H1 (cell line): ENCODE measurements around the gene C2. TPM values are rescaled to one million over a fixed set of nuclear protein-coding genes. Genes with fewer than 3 reads are reported as not detected.

Experiments used
- CBX8 ChIP-seq: fragments of 300-800, 300-1000 bp; sonication (generic); IDR thresholded peaks from 2 replicates; pipeline ENCODE4 v1.7.1; 2016; ENCODE audit warnings: low read depth, low read length, borderline replicate concordance
- CTBP2 ChIP-seq: IDR thresholded peaks from 2 replicates; pipeline ENCODE4 v1.7.0; 2011; ENCODE audit warnings: borderline replicate concordance, mild to moderate bottlenecking, moderate library complexity, mixed read lengths, low read length; ENCODE audit not compliant: insufficient read depth, insufficient read length
- HDAC2 ChIP-seq, 2 experiments: fragments of 300-600 bp in 1 of 2; sonication (generic) in 1 of 2; IDR thresholded peaks; 2 replicates each; pipeline ENCODE4 v1.6.1; 2011 to 2012; ENCODE audit warnings: low read depth in 2 of 2, low read length in 2 of 2, mild to moderate bottlenecking in 2 of 2, moderate library complexity in 2 of 2, borderline replicate concordance in 1 of 2, inconsistent platforms in 1 of 2
- POLR2AphosphoS5 ChIP-seq: IDR thresholded peaks from 2 replicates; pipeline ENCODE4 v1.6.1; 2011; ENCODE audit warnings: low read depth, low read length
- RBBP5 ChIP-seq: IDR thresholded peaks from 2 replicates; pipeline ENCODE4 v1.7.1; 2012; ENCODE audit warnings: low read depth, mild to moderate bottlenecking, inconsistent platforms, low read length, moderate library complexity, borderline replicate concordance
- RNF2 ChIP-seq: fragments of 200-900, 300-1000 bp; sonication (generic); IDR thresholded peaks from 2 replicates; pipeline ENCODE4 v1.7.1; 2016; ENCODE audit warnings: borderline replicate concordance, low read depth, mild to moderate bottlenecking, antibody characterized with exemption, low read length; ENCODE audit not compliant: poor library complexity, severe bottlenecking; ENCODE audit errors: missing control alignments
- TBP ChIP-seq: IDR thresholded peaks from 2 replicates; pipeline ENCODE4 v1.6.1; 2011; ENCODE audit warnings: low read depth, low read length, improper control_type of control experiment
- polyA plus RNA-seq, 7 experiments: library from polyadenylated mRNA; depleted of rRNA in 3 of 7; stranded (reverse) in 5 of 7; unstranded in 2 of 7; fragments of >200 nt in 5 of 7; fragments of 200-250 nt in 2 of 7; gene quantifications; 1 replicate in 5 of 7; 2 replicates in 1 of 7; 4 replicates in 1 of 7; pipeline versions ENCODE4 v1.2.1 to v1.2.3, GENCODE V29; 2011 to 2013; ENCODE audit warnings: missing spikeins in 2 of 7, mixed read lengths in 2 of 7
- total RNA-seq: library from RNA; stranded (reverse); fragmentation: NEBNext Ultra II Directional; extraction: Animal tissue kit (Norgen Biotek cat#: 25700); gene quantifications from 2 replicates; pipeline ENCODE4 v1.2.1, GENCODE V29; 2021
- TF ChIP-seq, protein P1 (sequence below): IDR thresholded peaks from 2 replicates; pipeline ENCODE4 v1.6.1; 2012; ENCODE audit warnings: inconsistent platforms

C2 gene
- total and polyA plus RNA-seq, 2 of the 8 experiments (the other 6 are each of a cell fraction or from before 2014, with no cell fraction given), result 0.26 to 0.38 TPM

- TF ChIP-seq RNF2 (no peak), POLR2AphosphoS5 (no peak), HDAC2 (IDR thresholded peaks at IDR 0.05; ENCODE audit: borderline replicate concordance in 1 of 2, low read depth in 2 of 2, low read length in 2 of 2) (no peak), TBP (no peak), RBBP5 (no peak), CBX8 (no peak), CTBP2 (no peak)
- TF ChIP-seq, protein P1, sequence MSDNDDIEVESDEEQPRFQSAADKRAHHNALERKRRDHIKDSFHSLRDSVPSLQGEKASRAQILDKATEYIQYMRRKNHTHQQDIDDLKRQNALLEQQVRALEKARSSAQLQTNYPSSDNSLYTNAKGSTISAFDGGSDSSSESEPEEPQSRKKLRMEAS, result no peak
- TF ChIP-seq, all 59 proteins: peak for 0
Measured at GRCh38 chr6:31943742-31944141, 16.2 kb downstream of the C2 start (continued).
